Cerebellar nuclear complex (tissue), 1 donor: ENCODE results near the gene NECAB2.

Source experiments
- DNase-seq, 2 experiments: peaks; one replicate each; lab custom pipeline; 2025; lab: John Stamatoyannopoulos, UW

Gene NECAB2

GRCh38 chr16:84045001-84045817 is 77.2 kb downstream of the NECAB2 start:
- no peak for DNase-seq

GRCh38 chr16:84045818-84046470 is 77.9 kb downstream of the NECAB2 start:
- no peak for DNase-seq

GRCh38 chr16:84047206-84047605 is 79.2 kb downstream of the NECAB2 start:
- DNase-seq, result no peak

DNA sequence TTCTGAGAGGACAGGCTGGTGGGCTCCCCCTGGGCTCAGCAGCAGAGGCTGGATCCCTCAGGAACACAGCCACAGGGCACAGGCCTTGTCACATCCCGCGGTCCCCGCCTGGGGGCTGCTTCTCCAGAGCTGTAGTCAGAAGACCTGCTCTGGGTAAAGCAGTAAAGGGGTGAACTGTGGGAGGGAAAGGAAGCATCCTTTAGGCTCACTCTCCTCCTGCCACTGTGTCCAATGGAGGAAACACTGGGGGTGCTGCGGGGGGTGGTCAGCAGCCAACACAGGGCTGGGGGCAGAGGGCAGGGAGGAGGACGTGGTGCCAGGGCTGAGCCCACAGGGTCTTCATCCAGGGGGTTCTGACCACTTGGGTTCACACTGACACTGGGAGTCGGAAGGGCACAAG is 79.6 kb downstream of the NECAB2 start:
- DNase-seq, result no peak

- no peak for DNase-seq
Measured at GRCh38 chr16:84048270-84048669, 80.2 kb downstream of the NECAB2 start.

GRCh38 chr16:84048871-84049270 is 80.8 kb downstream of the NECAB2 start:
- DNase-seq, result no peak

DNA sequence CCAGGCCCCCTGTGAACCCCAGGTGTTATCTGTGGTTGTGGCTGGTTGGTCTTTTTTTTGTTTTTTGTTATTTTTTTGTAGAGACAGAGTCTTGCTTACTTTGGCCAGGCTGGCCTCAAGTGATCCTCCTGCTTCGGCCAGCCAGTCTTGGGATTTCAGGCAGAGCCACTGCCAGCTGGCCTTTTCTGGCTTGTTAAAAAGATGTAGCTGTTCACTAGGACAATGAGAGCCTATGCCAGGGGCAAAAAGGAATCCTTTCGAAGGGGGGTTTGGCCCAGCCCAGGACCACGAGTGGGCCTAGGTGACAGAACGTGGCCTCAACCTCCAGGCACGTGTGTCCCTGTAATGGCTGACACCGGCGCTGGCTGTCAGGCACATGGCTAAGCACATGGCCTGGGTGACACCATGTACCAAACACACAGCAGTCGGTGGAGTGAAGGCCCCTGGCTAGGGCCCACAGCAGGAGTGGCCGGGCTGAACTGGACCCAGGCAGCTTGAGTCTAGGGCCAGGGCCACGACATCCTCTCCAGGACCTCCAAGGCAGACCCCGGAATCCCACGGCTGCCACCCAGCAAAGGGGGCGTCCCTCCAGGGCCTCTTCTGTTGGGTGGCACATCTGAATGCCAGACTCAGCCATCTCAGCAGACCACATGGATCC is 81.5 kb downstream of the NECAB2 start:
- no peak for DNase-seq

DNA sequence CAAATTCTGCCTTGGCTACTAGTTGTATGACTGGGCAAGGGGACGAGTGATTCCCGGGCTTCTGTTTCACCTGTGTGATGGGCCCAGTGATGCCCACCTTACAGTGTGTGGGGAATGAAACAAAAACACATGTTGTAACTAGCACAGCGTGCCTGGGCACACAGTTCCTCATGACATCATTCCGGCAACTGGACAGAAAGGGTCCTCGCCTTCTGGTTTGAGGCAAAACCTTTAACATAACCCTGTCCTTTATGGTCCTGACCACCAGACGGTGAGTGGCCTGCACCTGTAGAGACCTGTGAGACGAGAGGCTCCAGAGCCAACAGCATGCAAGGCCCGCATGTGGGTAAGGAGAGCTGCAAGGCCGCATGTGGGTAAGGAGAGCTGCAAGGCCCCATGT is 82.3 kb downstream of the NECAB2 start:
- no peak for DNase-seq

DNA sequence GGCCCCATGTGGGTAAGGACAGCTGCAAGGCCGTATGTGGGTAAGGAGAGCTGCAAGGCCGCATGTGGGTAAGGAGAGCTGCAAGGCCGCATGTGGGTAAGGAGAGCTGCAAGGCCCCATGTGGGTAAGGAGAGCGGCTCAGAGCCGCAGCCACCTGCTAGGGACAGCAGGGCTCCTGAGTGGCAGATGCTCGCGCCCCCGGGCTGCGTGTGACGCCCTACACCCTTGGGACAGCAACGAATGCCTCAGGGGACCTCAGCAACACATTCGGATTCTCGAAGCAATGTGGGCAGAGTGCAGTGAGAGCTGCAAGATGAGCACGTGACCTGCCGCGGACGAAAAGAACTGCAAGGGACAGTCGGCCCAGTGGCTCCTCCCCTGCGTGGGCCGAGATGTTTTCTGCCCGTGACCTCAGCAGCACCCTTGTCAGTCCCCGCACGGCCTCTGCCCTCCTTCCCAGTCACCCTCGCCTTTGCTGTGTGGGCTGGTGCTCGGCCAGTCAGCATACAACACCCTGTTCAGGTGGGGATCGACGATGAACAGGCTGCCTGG is 84.1 kb downstream of the NECAB2 start:
- DNase-seq, result no peak
